Body of pancreas (tissue), 4 donors: Measurements from ENCODE around the gene REG4.

Source experiments
- CTCF ChIP-seq, 7 experiments: fragments of 450-650 bp in 4 of 7; fragments of 200-600 bp in 3 of 7; sonication (generic) in 3 of 7; IDR thresholded peaks; one replicate each; pipeline ENCODE4 v1.5.1; 2016 to 2019; ENCODE audit warnings: antibody characterized with exemption in 7 of 7
- POLR2A ChIP-seq, 3 donors: fragments of 450-650 bp; IDR thresholded peaks; one replicate each; pipeline ENCODE4 v1.6.1; 2016; ENCODE audit warnings: antibody characterized with exemption in 3 of 3, mild to moderate bottlenecking in 2 of 3

- TF ChIP-seq POLR2A (IDR thresholded peaks at IDR 0.05) (no peak), CTCF (IDR thresholded peaks at IDR 0.05) (no peak)
Measured at GRCh38 chr1:119762409-119762808, 48.9 kb downstream of the REG4 start.
